ENCODE results near the gene MAJIN. TPM values are rescaled to one million over a fixed set of nuclear protein-coding genes. Genes with fewer than 3 reads are reported as not detected.

MAJIN gene
- polyA plus RNA-seq, 3 donors: not detected

DNA sequence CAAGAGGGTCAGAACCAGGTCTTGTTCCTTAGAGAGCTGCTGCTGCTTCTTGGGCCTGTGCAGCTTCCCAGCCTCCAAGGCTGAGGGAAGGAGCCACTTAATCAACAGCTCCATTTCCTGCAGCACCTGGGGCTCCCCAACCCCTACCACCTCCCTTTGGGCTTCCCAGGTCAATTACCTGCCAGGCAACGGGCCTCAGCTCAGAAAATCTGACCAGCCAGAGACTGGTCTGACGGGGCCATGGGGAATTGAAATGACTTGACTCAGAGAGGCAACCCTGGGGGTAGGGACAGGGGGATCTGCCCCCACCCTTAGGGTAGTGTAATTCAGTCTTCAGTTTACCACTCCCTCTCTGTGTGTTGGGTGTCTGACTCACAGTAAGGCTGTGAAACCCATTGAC lies 4.7 kb upstream of the MAJIN start:
- Mint-ChIP-seq H3K36me3 (no peaks in the 10 kb centered on the region), H3K27me3 (ENCODE audit: low read depth in 3 of 3) (peaks cover 19 to 29% (median 27%) of the 10 kb centered on the region in 3 donors), H3K4me1 (peaks cover 15% of the 10 kb centered on the region), H3K9me3 (peaks cover 0 to 3% (median 0%) of the 10 kb centered on the region in 7 donors), H3K27ac (no peak overlapping the region), H3K4me3 (no peak overlapping the region)
- Histone ChIP-seq H3K4me2 (replicated peaks; ENCODE audit: extremely low read depth, low read length, poor library complexity, severe bottlenecking) (no peak overlapping the region), H3K4me1 (ENCODE audit: control insufficient read depth in 1 of 2, insufficient read depth in 2 of 2, low read length in 2 of 2) (peaks cover 8% of the 10 kb centered on the region in 2 donors), H4K20me1 (ENCODE audit: insufficient read depth, low read length) (no peaks in the 10 kb centered on the region), H2AFZ (ENCODE audit: insufficient read depth, low read depth, low read length, poor library complexity, severe bottlenecking) (no peak overlapping the region), H3K27ac (ENCODE audit: low read depth in 1 of 2, low read length in 2 of 2) (no peak overlapping the region), H3K9me3 (replicated peaks in 1 of 2; ENCODE audit: control insufficient read depth in 1 of 2, insufficient read depth in 1 of 2, low read length in 2 of 2) (no peaks in the 10 kb centered on the region), H3K79me2 (ENCODE audit: insufficient read depth, low read length) (no peaks in the 10 kb centered on the region), H3K36me3 (replicated peaks in 1 of 2; ENCODE audit: control insufficient read depth in 1 of 2, insufficient read depth in 2 of 2, low read length in 2 of 2) (no peaks in the 10 kb centered on the region), H3K9ac (ENCODE audit: insufficient read depth, low read length, poor library complexity, severe bottlenecking) (no peak overlapping the region), H3K27me3 (ENCODE audit: control insufficient read depth in 2 of 2, insufficient read depth in 2 of 2, low read length in 2 of 2) (peaks cover 0 to 11% of the 10 kb centered on the region in 2 donors), H3K4me3 (replicated peaks in 1 of 3; ENCODE audit: low read depth in 2 of 3, low read length in 3 of 3) (no peak overlapping the region)
- no CpG with 5 or more reads among the region's 2 CpGs for WGBS (ENCODE audit: insufficient coverage)
- TF ChIP-seq, protein P1, sequence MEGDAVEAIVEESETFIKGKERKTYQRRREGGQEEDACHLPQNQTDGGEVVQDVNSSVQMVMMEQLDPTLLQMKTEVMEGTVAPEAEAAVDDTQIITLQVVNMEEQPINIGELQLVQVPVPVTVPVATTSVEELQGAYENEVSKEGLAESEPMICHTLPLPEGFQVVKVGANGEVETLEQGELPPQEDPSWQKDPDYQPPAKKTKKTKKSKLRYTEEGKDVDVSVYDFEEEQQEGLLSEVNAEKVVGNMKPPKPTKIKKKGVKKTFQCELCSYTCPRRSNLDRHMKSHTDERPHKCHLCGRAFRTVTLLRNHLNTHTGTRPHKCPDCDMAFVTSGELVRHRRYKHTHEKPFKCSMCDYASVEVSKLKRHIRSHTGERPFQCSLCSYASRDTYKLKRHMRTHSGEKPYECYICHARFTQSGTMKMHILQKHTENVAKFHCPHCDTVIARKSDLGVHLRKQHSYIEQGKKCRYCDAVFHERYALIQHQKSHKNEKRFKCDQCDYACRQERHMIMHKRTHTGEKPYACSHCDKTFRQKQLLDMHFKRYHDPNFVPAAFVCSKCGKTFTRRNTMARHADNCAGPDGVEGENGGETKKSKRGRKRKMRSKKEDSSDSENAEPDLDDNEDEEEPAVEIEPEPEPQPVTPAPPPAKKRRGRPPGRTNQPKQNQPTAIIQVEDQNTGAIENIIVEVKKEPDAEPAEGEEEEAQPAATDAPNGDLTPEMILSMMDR (IDR thresholded peaks at IDR 0.05): no peak
- no peak for DNase-seq
- intact Hi-C loops (cut with micrococcal nuclease): no loop called here

DNA sequence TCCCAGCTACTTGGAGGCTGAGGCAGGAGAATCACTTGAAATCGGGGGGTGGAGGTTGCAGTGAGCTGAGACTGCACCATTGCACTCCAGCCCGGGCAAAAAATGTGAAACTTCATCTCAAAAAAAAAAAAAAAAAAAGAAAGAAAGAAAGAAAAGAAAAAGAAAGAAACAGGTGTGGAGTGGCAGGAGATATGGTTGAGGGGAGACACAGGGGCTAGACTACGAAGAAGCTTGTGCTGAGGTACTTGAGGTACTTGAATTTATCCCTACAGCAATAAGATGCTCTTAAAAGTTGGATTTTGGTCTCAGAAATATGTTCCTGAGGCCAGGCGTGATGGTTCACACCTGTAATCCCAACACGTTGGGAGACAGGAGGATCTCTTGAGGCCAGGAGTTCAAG lies 2.2 kb upstream of the MAJIN start:
- no peak for DNase-seq
- Histone ChIP-seq H3K79me2 (ENCODE audit: insufficient read depth, low read length) (no peaks in the 10 kb centered on the region), H3K9me3 (replicated peaks in 1 of 2; ENCODE audit: control insufficient read depth in 1 of 2, insufficient read depth in 1 of 2, low read length in 2 of 2) (no peaks in the 10 kb centered on the region), H3K4me1 (ENCODE audit: control insufficient read depth in 1 of 2, insufficient read depth in 2 of 2, low read length in 2 of 2) (peaks cover 12% of the 10 kb centered on the region in 2 donors), H3K9ac (ENCODE audit: insufficient read depth, low read length, poor library complexity, severe bottlenecking) (no peak overlapping the region), H3K4me3 (replicated peaks in 1 of 3; ENCODE audit: low read depth in 2 of 3, low read length in 3 of 3) (no peak overlapping the region), H2AFZ (ENCODE audit: insufficient read depth, low read depth, low read length, poor library complexity, severe bottlenecking) (no peak overlapping the region), H4K20me1 (ENCODE audit: insufficient read depth, low read length) (no peaks in the 10 kb centered on the region), H3K27me3 (ENCODE audit: control insufficient read depth in 2 of 2, insufficient read depth in 2 of 2, low read length in 2 of 2) (peaks cover 2 to 24% of the 10 kb centered on the region in 2 donors), H3K36me3 (replicated peaks in 1 of 2; ENCODE audit: control insufficient read depth in 1 of 2, insufficient read depth in 2 of 2, low read length in 2 of 2) (no peaks in the 10 kb centered on the region), H3K4me2 (replicated peaks; ENCODE audit: extremely low read depth, low read length, poor library complexity, severe bottlenecking) (no peak overlapping the region), H3K27ac (ENCODE audit: low read depth in 1 of 2, low read length in 2 of 2) (no peak overlapping the region)
- H3K4me1 Mint-ChIP-seq: peaks cover 16% of the 10 kb centered on the region
- H3K36me3 Mint-ChIP-seq: no peaks in the 10 kb centered on the region
- peak overlapping the region in 1 of 2 donors; percentile 27 for H3K4me3 Mint-ChIP-seq
- H3K27me3 Mint-ChIP-seq (ENCODE audit: low read depth in 3 of 3): peaks cover 28 to 49% (median 41%) of the 10 kb centered on the region in 3 donors
- 86% methylated on average over 2 of the region's 5 CpGs for WGBS (ENCODE audit: insufficient coverage)
- H3K27ac Mint-ChIP-seq: peak overlapping the region in 1 of 7 donors; percentile 53
- H3K9me3 Mint-ChIP-seq: peaks cover 0 to 3% (median 0%) of the 10 kb centered on the region in 7 donors
- TF ChIP-seq, protein P1 (IDR thresholded peaks at IDR 0.05): no peak
- intact Hi-C loops (cut with micrococcal nuclease): no loop called here
